ENCODE results near the gene ITGA7.

ITGA7 gene

GRCh38 chr12:55700255-55701018 is 7.3 kb downstream of the ITGA7 start:
- ChIA-PET POLR2A (interaction anchor here (1.0 to 1.2 kb wide), 2 partner anchors 19 to 130 kb away, joined by 3 read pairs; a partner anchor contains a TSS), CTCF (interaction anchor here (0.8 kb wide), 1 partner anchor 37 kb away, joined by 3 read pairs; no protein-coding TSS in a partner anchor)
- no peak for DNase-seq (ENCODE audit: extremely low spot score)
- TF ChIP-seq ARNT (IDR thresholded peaks at IDR 0.05) (no peak), FOXM1 (IDR thresholded peaks at IDR 0.05; ENCODE audit: borderline replicate concordance) (no peak), SUZ12 (IDR thresholded peaks at IDR 0.05) (no peak), L3MBTL2 (conservative IDR thresholded peaks at IDR 0.05) (no peak), ZNF384 (IDR thresholded peaks at IDR 0.05) (no peak)
- TF ChIP-seq, protein P1, sequence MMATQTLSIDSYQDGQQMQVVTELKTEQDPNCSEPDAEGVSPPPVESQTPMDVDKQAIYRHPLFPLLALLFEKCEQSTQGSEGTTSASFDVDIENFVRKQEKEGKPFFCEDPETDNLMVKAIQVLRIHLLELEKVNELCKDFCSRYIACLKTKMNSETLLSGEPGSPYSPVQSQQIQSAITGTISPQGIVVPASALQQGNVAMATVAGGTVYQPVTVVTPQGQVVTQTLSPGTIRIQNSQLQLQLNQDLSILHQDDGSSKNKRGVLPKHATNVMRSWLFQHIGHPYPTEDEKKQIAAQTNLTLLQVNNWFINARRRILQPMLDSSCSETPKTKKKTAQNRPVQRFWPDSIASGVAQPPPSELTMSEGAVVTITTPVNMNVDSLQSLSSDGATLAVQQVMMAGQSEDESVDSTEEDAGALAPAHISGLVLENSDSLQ (IDR thresholded peaks at IDR 0.05) = no peak

DNA sequence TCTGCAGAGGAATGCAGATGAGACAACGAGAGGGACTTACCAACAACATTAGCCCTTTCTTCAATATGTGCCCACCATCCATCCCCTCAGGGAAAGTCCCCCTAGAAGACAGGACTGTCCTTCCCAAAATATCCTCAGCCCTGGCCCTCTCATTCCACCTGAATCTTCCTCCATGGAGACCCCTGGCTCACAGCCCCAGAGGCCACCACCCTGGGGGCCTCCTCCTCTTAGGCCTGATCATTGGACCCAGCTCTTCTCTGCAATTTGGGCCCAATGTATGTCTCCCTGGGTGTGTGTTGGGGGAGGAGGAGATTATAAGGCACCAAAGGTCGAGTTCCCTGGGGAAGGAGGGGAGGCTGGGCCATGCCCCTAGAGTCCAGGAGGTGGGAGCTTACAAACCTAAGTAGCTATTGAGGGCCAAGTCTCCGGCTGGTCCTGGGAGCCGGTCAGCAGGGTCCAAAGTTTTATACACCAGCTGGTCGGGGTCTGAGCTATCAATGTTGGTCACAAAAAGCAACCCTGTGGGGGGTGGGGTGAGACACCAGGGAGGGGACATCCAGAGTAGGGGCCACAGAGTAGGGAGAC is 8.1 kb downstream of the ITGA7 start:
- no peak for DNase-seq (ENCODE audit: extremely low spot score)
- ChIA-PET CTCF (no interaction called here), POLR2A (interaction anchor here (0.9 to 1.2 kb wide), 3 partner anchors 16 to 131 kb away, joined by 3 read pairs; partner anchors contain the start of gene BLOC1S1)
- TF ChIP-seq ZNF384 (IDR thresholded peaks at IDR 0.05) = no peak
- TF ChIP-seq ARNT (IDR thresholded peaks at IDR 0.05) = no peak
- TF ChIP-seq ELF4 (IDR thresholded peaks at IDR 0.05) = no peak
- TF ChIP-seq, protein P1 (IDR thresholded peaks at IDR 0.05) = no peak
- TF ChIP-seq HDGF (IDR thresholded peaks at IDR 0.05; ENCODE audit: borderline replicate concordance) = no peak
- TF ChIP-seq BHLHE40 (IDR thresholded peaks at IDR 0.05; ENCODE audit: borderline replicate concordance) = no peak
- TF ChIP-seq FOXA1 (IDR thresholded peaks at IDR 0.05) = no peak
- no peak for TF ChIP-seq FOXM1 (IDR thresholded peaks at IDR 0.05; ENCODE audit: borderline replicate concordance)
- no peak for TF ChIP-seq LEF1 (IDR thresholded peaks at IDR 0.05; ENCODE audit: borderline replicate concordance)

DNA sequence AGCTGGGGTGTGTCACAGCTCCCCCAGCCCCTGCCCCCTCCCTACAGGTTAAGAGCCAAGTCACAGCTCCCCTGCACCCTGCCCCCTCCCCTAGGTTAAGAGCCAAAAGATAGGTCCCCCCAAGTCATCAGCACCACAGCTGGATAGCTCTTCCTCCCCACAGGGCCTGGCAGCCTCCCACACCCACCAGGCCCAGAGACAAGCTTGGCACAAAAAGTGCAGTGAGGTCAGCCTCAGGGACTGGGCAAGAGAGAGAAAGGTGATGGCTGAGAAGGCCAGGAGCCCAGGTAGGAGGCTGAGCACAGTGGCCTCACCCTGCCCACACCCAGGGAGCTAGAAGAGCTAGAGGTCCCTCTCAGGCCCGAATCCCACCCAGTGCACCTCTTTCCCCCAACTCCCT is 8.7 kb downstream of the ITGA7 start:
- ChIA-PET POLR2A (interaction anchor here (0.9 kb wide), 1 partner anchor 17 kb away, joined by 3 read pairs; the partner anchor contains the start of gene BLOC1S1), CTCF (interaction anchor here (0.6 to 1.0 kb wide), 3 partner anchors 11 to 33 kb away, joined by 3 to 4 read pairs (median 3); a partner anchor contains a TSS)
- TF ChIP-seq HDGF (IDR thresholded peaks at IDR 0.05; ENCODE audit: borderline replicate concordance) = no peak
- TF ChIP-seq SP1 (IDR thresholded peaks at IDR 0.05) = no peak
- no peak for TF ChIP-seq FOXM1 (IDR thresholded peaks at IDR 0.05; ENCODE audit: borderline replicate concordance)
- no peak for TF ChIP-seq ARNT (IDR thresholded peaks at IDR 0.05)
- TF ChIP-seq ELF4 (IDR thresholded peaks at IDR 0.05) = no peak
- TF ChIP-seq, protein P1 (IDR thresholded peaks at IDR 0.05) = no peak
- no peak for TF ChIP-seq TARDBP (IDR thresholded peaks at IDR 0.05)
- TF ChIP-seq CTBP1 (IDR thresholded peaks at IDR 0.05; ENCODE audit: borderline replicate concordance) = no peak
- no peak for TF ChIP-seq NFRKB (IDR thresholded peaks at IDR 0.05)
- TF ChIP-seq BHLHE40 (IDR thresholded peaks at IDR 0.05; ENCODE audit: borderline replicate concordance) = no peak
- TF ChIP-seq L3MBTL2 (conservative IDR thresholded peaks at IDR 0.05) = no peak
- TF ChIP-seq ZNF384 (IDR thresholded peaks at IDR 0.05) = no peak
- TF ChIP-seq FOXA1 (IDR thresholded peaks at IDR 0.05) = no peak
- no peak for TF ChIP-seq SUZ12 (IDR thresholded peaks at IDR 0.05)
- no peak for TF ChIP-seq FOXK2 (IDR thresholded peaks at IDR 0.05)
- no peak for TF ChIP-seq LEF1 (IDR thresholded peaks at IDR 0.05; ENCODE audit: borderline replicate concordance)
- no peak for DNase-seq (ENCODE audit: extremely low spot score)

- POLR2A ChIA-PET = interaction anchor here (0.9 kb wide), 1 partner anchor 17 kb away, joined by 3 read pairs; the partner anchor contains the start of gene BLOC1S1
- TF ChIP-seq FOXA1 (IDR thresholded peaks at IDR 0.05) = no peak
- TF ChIP-seq L3MBTL2 (conservative IDR thresholded peaks at IDR 0.05) = no peak
- no peak for TF ChIP-seq SUZ12 (IDR thresholded peaks at IDR 0.05)
- TF ChIP-seq FOXK2 (IDR thresholded peaks at IDR 0.05) = no peak
- TF ChIP-seq NFRKB (IDR thresholded peaks at IDR 0.05) = no peak
Observed at GRCh38 chr12:55698241-55698955, 9.3 kb downstream of the ITGA7 start.

DNA sequence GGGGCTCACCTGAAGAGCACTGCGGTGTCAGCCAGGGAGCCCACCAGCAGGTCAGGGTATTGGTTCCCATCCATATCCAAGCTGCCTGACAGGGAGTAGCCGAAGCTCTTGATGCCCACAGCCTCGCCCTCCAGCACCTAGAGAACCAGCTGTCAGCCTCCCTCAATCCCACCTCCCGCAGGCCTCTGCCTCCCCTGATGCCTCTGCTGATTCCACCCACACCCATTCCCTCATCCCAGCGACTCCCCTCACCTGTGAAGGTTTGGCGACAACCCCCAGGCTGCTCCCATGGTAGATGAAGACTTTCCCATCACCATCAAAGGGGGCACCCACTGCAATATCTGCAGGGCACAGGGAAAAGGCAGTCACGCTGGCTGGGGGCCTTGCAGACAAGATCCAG is 10.0 kb downstream of the ITGA7 start:
- TF ChIP-seq NFRKB (IDR thresholded peaks at IDR 0.05) = no peak
- POLR2A ChIA-PET = no interaction called here
- CTCF ChIA-PET = interaction anchor here (1.0 to 3.2 kb wide), 3 partner anchors 8 to 34 kb away, joined by 3 to 10 read pairs (median 6); a partner anchor contains a TSS
- no peak for DNase-seq (ENCODE audit: extremely low spot score)

More at GRCh38 chr12:55698241-55698955, 9.3 kb downstream of the ITGA7 start:
- CTCF ChIA-PET = interaction anchor here (0.6 to 3.2 kb wide), 4 partner anchors 7 to 34 kb away, joined by 3 to 10 read pairs (median 4); a partner anchor contains a TSS
- no peak for DNase-seq (ENCODE audit: extremely low spot score)

Data from HEK293T (cell line).